DND-41 (cell line): ENCODE measurements around the gene CBR1.

Experiments used
- ATAC-seq: fragments of 200-7000 bp; cut with Tn5 transposase; 3 replicates; pipeline ENCODE4 v1.9.1; 2021; ENCODE audit warnings: low read depth; ENCODE audit not compliant: insufficient read depth
- DNase-seq: peaks from one replicate; pipeline ENCODE4 v3.0.0-alpha.2; 2020
- H2AFZ ChIP-seq: 2 replicates; pipeline ENCODE4 v1.6.0; 2012; ENCODE audit warnings: low read depth, low read length
- H3K27ac ChIP-seq: 2 replicates; pipeline ENCODE4 v1.5.1; 2012; ENCODE audit warnings: low read length, inconsistent platforms
- H3K27me3 ChIP-seq: fragments of 200-600 bp; sonication (generic); 2 replicates; pipeline ENCODE4 v1.6.0; 2012; ENCODE audit warnings: low read length, mild to moderate bottlenecking, inconsistent platforms; ENCODE audit not compliant: insufficient read depth, poor library complexity
- H3K36me3 ChIP-seq: 2 replicates; pipeline ENCODE4 v1.5.1; 2012; ENCODE audit warnings: low read length, inconsistent platforms; ENCODE audit not compliant: insufficient read depth
- H3K4me1 ChIP-seq: 2 replicates; pipeline ENCODE4 v1.5.1; 2012; ENCODE audit warnings: mild to moderate bottlenecking, low read length; ENCODE audit not compliant: insufficient read depth
- H3K4me2 ChIP-seq: 2 replicates; pipeline ENCODE4 v1.6.0; 2012; ENCODE audit warnings: mild to moderate bottlenecking, moderate library complexity, low read length, inconsistent platforms; ENCODE audit not compliant: insufficient read depth
- H3K4me3 ChIP-seq, 2 experiments: fragments of 200-600 bp in 1 of 2; shearing (Covaris generic) in 1 of 2; 2 replicates each; pipeline ENCODE4 v1.5.1; 2012 to 2016; ENCODE audit warnings: inconsistent platforms in 2 of 2, low read length in 2 of 2, mild to moderate bottlenecking in 2 of 2, low read depth in 1 of 2, moderate library complexity in 1 of 2
- H3K79me2 ChIP-seq: 2 replicates; pipeline ENCODE4 v1.6.0; 2012; ENCODE audit warnings: low read length, inconsistent platforms; ENCODE audit not compliant: insufficient read depth
- H3K9ac ChIP-seq: 2 replicates; pipeline ENCODE4 v1.6.0; 2012; ENCODE audit warnings: low read depth, mild to moderate bottlenecking, inconsistent platforms, low read length, moderate library complexity
- H3K9me3 ChIP-seq: 2 replicates; pipeline ENCODE4 v1.5.1; 2012; ENCODE audit warnings: low read length, moderate library complexity, mild to moderate bottlenecking, inconsistent platforms; ENCODE audit not compliant: insufficient read depth, severe bottlenecking
- H4K20me1 ChIP-seq: 2 replicates; pipeline ENCODE4 v1.6.0; 2012; ENCODE audit warnings: low read length; ENCODE audit not compliant: insufficient read depth
- CTCF ChIP-seq: IDR thresholded peaks from 2 replicates; pipeline ENCODE4 v1.5.1; 2012; ENCODE audit warnings: borderline replicate concordance, low read length, moderate library complexity, mild to moderate bottlenecking; ENCODE audit not compliant: poor library complexity, severe bottlenecking; ENCODE audit errors: extremely low read depth
- EZH2 ChIP-seq: IDR thresholded peaks from 3 replicates; pipeline ENCODE4 v1.6.1; 2012; ENCODE audit warnings: borderline replicate concordance, low read depth, mild to moderate bottlenecking, moderate library complexity, low read length, inconsistent platforms; ENCODE audit not compliant: severe bottlenecking

CBR1 gene

GRCh38 chr21:36052860-36053714 is 16.7 kb upstream of the CBR1 start:
- H4K20me1 ChIP-seq: no peaks in the 10 kb centered on the region
- no peak overlapping the region for H3K4me3 ChIP-seq
- TF ChIP-seq EZH2: no peak
- no peak for TF ChIP-seq CTCF
- DNase-seq (no peak), ATAC-seq (no peak)
- no peaks in the 10 kb centered on the region for H3K27me3 ChIP-seq
- H3K9ac ChIP-seq: no peak overlapping the region
- no peak overlapping the region for H3K27ac ChIP-seq
- no peak overlapping the region for H3K4me2 ChIP-seq
- no peak overlapping the region for H2AFZ ChIP-seq
- no peaks in the 10 kb centered on the region for H3K9me3 ChIP-seq
- peaks cover 7% of the 10 kb centered on the region for H3K79me2 ChIP-seq
- H3K36me3 ChIP-seq: peaks cover 80% of the 10 kb centered on the region
- H3K4me1 ChIP-seq: peaks cover 7% of the 10 kb centered on the region

GRCh38 chr21:36053715-36054062 is 16.1 kb upstream of the CBR1 start:
- ATAC-seq: no peak
- peaks cover 13% of the 10 kb centered on the region for H3K79me2 ChIP-seq
- peaks cover 13% of the 10 kb centered on the region for H3K4me1 ChIP-seq
- H3K27ac ChIP-seq: no peak overlapping the region
- no peak for DNase-seq
- no peak overlapping the region for H3K9ac ChIP-seq
- no peak overlapping the region for H3K4me2 ChIP-seq
- no peak overlapping the region for H2AFZ ChIP-seq
- no peaks in the 10 kb centered on the region for H3K27me3 ChIP-seq
- TF ChIP-seq CTCF: no peak
- H4K20me1 ChIP-seq: no peaks in the 10 kb centered on the region
- no peaks in the 10 kb centered on the region for H3K9me3 ChIP-seq
- H3K36me3 ChIP-seq: peaks cover 81% of the 10 kb centered on the region
- no peak overlapping the region for H3K4me3 ChIP-seq

- H3K79me2 ChIP-seq: peaks cover 25% of the 10 kb centered on the region
- no peak overlapping the region for H3K27ac ChIP-seq
- peaks cover 21% of the 10 kb centered on the region for H3K4me1 ChIP-seq
- no peak overlapping the region for H3K4me2 ChIP-seq
- no peaks in the 10 kb centered on the region for H4K20me1 ChIP-seq
- TF ChIP-seq CTCF (no peak), EZH2 (no peak)
- DNase-seq: no peak
- no peak for ATAC-seq
- no peaks in the 10 kb centered on the region for H3K27me3 ChIP-seq
- no peak overlapping the region for H3K4me3 ChIP-seq
- peaks cover 73% of the 10 kb centered on the region for H3K36me3 ChIP-seq
- no peak overlapping the region for H2AFZ ChIP-seq
- H3K9ac ChIP-seq: no peak overlapping the region
- no peaks in the 10 kb centered on the region for H3K9me3 ChIP-seq
Measured at GRCh38 chr21:36055551-36055950, 14.3 kb upstream of the CBR1 start.

- Histone ChIP-seq H3K27ac (peak overlapping the region; percentile 84), H2AFZ (peak overlapping the region; percentile 92), H3K9ac (peak overlapping the region; percentile 61), H3K4me1 (peaks cover 28% of the 10 kb centered on the region), H3K9me3 (no peaks in the 10 kb centered on the region), H3K4me3 (peak overlapping the region; percentile 38 to 73), H4K20me1 (no peaks in the 10 kb centered on the region), H3K27me3 (no peaks in the 10 kb centered on the region), H3K4me2 (peak overlapping the region; percentile 67), H3K79me2 (peaks cover 25% of the 10 kb centered on the region), H3K36me3 (peaks cover 41% of the 10 kb centered on the region)
- no peak for TF ChIP-seq EZH2
- TF ChIP-seq CTCF: no peak
- DNase-seq (no peak), ATAC-seq (no peak; the same call in 1 of the 3 replicates)
Measured at GRCh38 chr21:36059823-36060158, 10.0 kb upstream of the CBR1 start.
